IMR-90 (cell line): ENCODE data around the gene IFI27L2. TPM values are rescaled to one million over a fixed set of nuclear protein-coding genes. Genes with fewer than 3 reads are reported as not detected.

Experiments
- ATAC-seq: fragments of 200-7000 bp; cut with Tn5 transposase; 2 replicates; pipeline ENCODE4 v1.9.1; 2020; ENCODE audit warnings: low read depth, mild to moderate bottlenecking, moderate library complexity
- BruUV-seq: library from RNA; stranded (reverse); fragments of 400-500 nt; replicated peaks from 2 replicates; lab custom pipeline; 2021; lab: Mats Ljungman, UMichigan
- CTCF ChIA-PET: fragments of 300-600 bp; formaldehyde crosslinking; extraction: SDS; loops from one replicate; lab custom pipeline; 2021; ENCODE audit warnings: antibody characterized with exemption; lab: Yijun Ruan, JAX
- POLR2A ChIA-PET: fragments of 300-600 bp; sonication (Branson Sonifier 250); formaldehyde crosslinking; loops from one replicate; lab custom pipeline; 2022; ENCODE audit warnings: antibody characterized with exemption; ENCODE audit not compliant: unreplicated experiment; lab: Charles Lee
- DNase-seq: peaks from one replicate; pipeline ENCODE4 v3.0.0; 2013
- H2AFZ ChIP-seq: replicated peaks from 2 replicates; pipeline ENCODE3; 2013; ENCODE audit warnings: low read length, mild to moderate bottlenecking; ENCODE audit not compliant: poor library complexity
- H2AK5ac ChIP-seq: 2 replicates; pipeline ENCODE4 v1.6.1; 2013; ENCODE audit warnings: low read depth, low read length, inconsistent platforms
- H2AK9ac ChIP-seq: replicated peaks from 2 replicates; pipeline ENCODE3; 2013; ENCODE audit warnings: mild to moderate bottlenecking, low read depth, low read length, moderate library complexity; ENCODE audit not compliant: poor library complexity
- H2BK120ac ChIP-seq: 2 replicates; pipeline ENCODE4 v1.6.1; 2013; ENCODE audit warnings: low read depth, low read length, inconsistent platforms
- H2BK15ac ChIP-seq: 3 replicates; pipeline ENCODE4 v1.6.1; 2013; ENCODE audit warnings: low read depth, low read length, inconsistent platforms
- H2BK20ac ChIP-seq: 2 replicates; pipeline ENCODE4 v1.6.1; 2013; ENCODE audit warnings: low read depth, mild to moderate bottlenecking, inconsistent platforms, low read length, moderate library complexity
- H2BK5ac ChIP-seq: 2 replicates; pipeline ENCODE4 v1.6.1; 2013; ENCODE audit warnings: mild to moderate bottlenecking, low read depth, low read length, inconsistent platforms; ENCODE audit not compliant: poor library complexity, severe bottlenecking
- H3K14ac ChIP-seq: replicated peaks from 2 replicates; pipeline ENCODE4 v1.6.1; 2013; ENCODE audit warnings: low read depth, low read length, inconsistent platforms
- H3K18ac ChIP-seq: 2 replicates; pipeline ENCODE4 v1.6.1; 2013; ENCODE audit warnings: low read depth, low read length, control low read depth
- H3K23ac ChIP-seq: 2 replicates; pipeline ENCODE4 v1.6.1; 2013; ENCODE audit warnings: low read depth, low read length, inconsistent platforms
- H3K27ac ChIP-seq: 2 replicates; pipeline ENCODE4 v1.5.1; 2013; ENCODE audit warnings: mild to moderate bottlenecking, control low read depth, low read length; ENCODE audit not compliant: insufficient read depth
- H3K27me3 ChIP-seq: 2 replicates; pipeline ENCODE4 v1.6.1; 2013; ENCODE audit warnings: low read length; ENCODE audit not compliant: control insufficient read depth, insufficient read depth
- H3K36me3 ChIP-seq: 2 replicates; pipeline ENCODE4 v1.6.1; 2013; ENCODE audit warnings: low read length, mixed read lengths; ENCODE audit not compliant: control insufficient read depth, insufficient read depth
- H3K4ac ChIP-seq: 2 replicates; pipeline ENCODE4 v1.6.1; 2013; ENCODE audit warnings: low read depth, low read length, inconsistent platforms
- H3K4me1 ChIP-seq: 2 replicates; pipeline ENCODE4 v1.6.1; 2013; ENCODE audit warnings: low read length, mixed read lengths; ENCODE audit not compliant: control insufficient read depth, insufficient read depth
- H3K4me2 ChIP-seq: 2 replicates; pipeline ENCODE4 v1.6.1; 2013; ENCODE audit warnings: low read depth, mild to moderate bottlenecking, control low read depth, low read length, moderate library complexity
- H3K4me3 ChIP-seq: 2 replicates; pipeline ENCODE4 v1.5.1; 2013; ENCODE audit warnings: low read depth, mild to moderate bottlenecking, control low read depth, low read length, moderate library complexity; ENCODE audit not compliant: insufficient read depth
- H3K56ac ChIP-seq: 2 replicates; pipeline ENCODE4 v1.6.1; 2013; ENCODE audit warnings: low read length, inconsistent platforms; ENCODE audit not compliant: insufficient read depth; ENCODE audit errors: extremely low read depth
- H3K79me1 ChIP-seq, 2 experiments: 2 replicates each; pipeline ENCODE4 v1.6.1; 2013; ENCODE audit warnings: low read length in 2 of 2, inconsistent platforms in 1 of 2, low read depth in 1 of 2
- H3K9ac ChIP-seq: 2 replicates; pipeline ENCODE4 v1.6.1; 2013; ENCODE audit warnings: low read depth, low read length, control low read depth
- H3K9me1 ChIP-seq: 2 replicates; pipeline ENCODE4 v1.6.1; 2013; ENCODE audit warnings: low read length, inconsistent platforms; ENCODE audit not compliant: insufficient read depth
- H3K9me3 ChIP-seq: 2 replicates; pipeline ENCODE4 v1.6.1; 2013; ENCODE audit warnings: low read length; ENCODE audit not compliant: control insufficient read depth, insufficient read depth
- H4K20me1 ChIP-seq: 2 replicates; pipeline ENCODE4 v1.6.1; 2013; ENCODE audit warnings: low read length, inconsistent platforms; ENCODE audit not compliant: insufficient read depth
- H4K5ac ChIP-seq: 2 replicates; pipeline ENCODE4 v1.6.1; 2013; ENCODE audit warnings: mild to moderate bottlenecking, low read depth, low read length, control low read depth
- H4K8ac ChIP-seq, 2 experiments: 2 replicates each; pipeline ENCODE4 v1.6.1; 2013; ENCODE audit warnings: low read depth in 2 of 2, low read length in 2 of 2, control low read depth in 1 of 2, inconsistent platforms in 1 of 2
- H4K91ac ChIP-seq: 2 replicates; pipeline ENCODE4 v1.6.1; 2013; ENCODE audit warnings: low read depth, low read length, inconsistent platforms; ENCODE audit not compliant: insufficient read depth
- NFE2L2 ChIP-seq: fragments of 150-350 bp; IDR thresholded peaks from 2 replicates; pipeline ENCODE4 v1.6.1; 2016; ENCODE audit warnings: low read depth, mild to moderate bottlenecking, low read length
- POLR2A ChIP-seq: IDR thresholded peaks from 2 replicates; pipeline ENCODE4 v1.6.1; 2012; ENCODE audit warnings: mild to moderate bottlenecking, low read depth, low read length
- RAD21 ChIP-seq: IDR thresholded peaks from 2 replicates; pipeline ENCODE4 v1.6.1; 2012; ENCODE audit warnings: low read length, improper control_type of control experiment
- WGBS, 2 experiments: methylation state at CpG; one replicate each; pipeline versions ENCODE4 v1.1.5 to v1.1.7; 2013; ENCODE audit warnings: missing lambda C conversion rate in 2 of 2; ENCODE audit not compliant: insufficient read length in 1 of 2; ENCODE audit errors: extremely low coverage in 2 of 2; 5-methylcytosine and 5-hydroxymethylcytosine counted together
- dilution Hi-C: fragments of 300-500 bp; cut with HindIII; formaldehyde crosslinking; loops from one replicate; pipeline ENCODE4 v1.14.3; 2018; ENCODE audit warnings: low sequenced_read_pairs; ENCODE audit not compliant: unreplicated experiment
- in situ Hi-C: fragments of 300-500 bp; cut with MboI; formaldehyde crosslinking; loops from 3 replicates; pipeline ENCODE4 v1.14.3; 2019; ENCODE audit warnings: low sequenced_read_pairs, inconsistent platforms, mixed read lengths
- intact Hi-C: fragments of 100-400 bp; cut with micrococcal nuclease; formaldehyde crosslinking; loops from 2 replicates; pipeline ENCODE4 v1.10.0; 2022
- polyA plus RNA-seq, 3 experiments: library from polyadenylated mRNA; depleted of rRNA; stranded (reverse); fragments of >200 nt; gene quantifications; 2 replicates each; pipeline ENCODE4 v1.2.3, GENCODE V29; 2012; ENCODE audit warnings: low replicate concordance in 1 of 3
- total RNA-seq: library from RNA; depleted of rRNA; stranded (reverse); fragments of >200 nt; gene quantifications from 2 replicates; pipeline ENCODE4 v1.2.3, GENCODE V29; 2012
- TF ChIP-seq, protein P1 (sequence below): conservative IDR thresholded peaks from 2 replicates; pipeline ENCODE4 v1.5.1; 2012; ENCODE audit warnings: mild to moderate bottlenecking, low read depth, low read length, improper control_type of control experiment

IFI27L2 gene
- total and polyA plus RNA-seq, 2 of the 4 experiments (the other 2 are of a cell fraction), result 43.0 to 187 TPM

DNA sequence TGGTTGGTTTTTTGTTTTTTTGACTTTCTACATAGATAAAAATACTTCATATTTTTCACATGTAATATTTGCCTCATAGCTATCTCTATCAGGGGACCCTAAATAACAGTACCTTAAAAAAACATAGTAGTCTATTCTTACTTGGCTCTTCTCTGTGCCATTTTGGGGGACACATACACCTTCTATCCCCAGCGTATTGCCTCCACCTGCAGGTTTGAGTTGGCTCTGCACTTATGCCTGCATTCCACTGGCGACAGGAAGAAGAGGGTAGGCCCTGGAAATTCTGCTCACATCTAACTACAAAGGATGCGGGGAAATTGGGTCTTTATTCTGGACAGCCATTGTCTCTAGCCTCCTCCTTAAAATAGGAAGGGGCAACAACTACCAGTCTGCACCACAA is 13.8 kb upstream of the IFI27L2 start:
- no peaks in the 10 kb centered on the region for H4K20me1 ChIP-seq
- H3K18ac ChIP-seq, result no peak overlapping the region
- no peak overlapping the region for H2BK5ac ChIP-seq
- no peak overlapping the region for H3K14ac ChIP-seq
- H2AK9ac ChIP-seq, result no peak overlapping the region
- no peak overlapping the region for H2BK15ac ChIP-seq
- dilution Hi-C loops, result no loop called here
- no peak overlapping the region for H4K5ac ChIP-seq
- H4K8ac ChIP-seq, result no peak overlapping the region
- DNase-seq, result no peak
- intact Hi-C loops, result no loop called here
- no peak overlapping the region for H3K4me2 ChIP-seq
- no peaks in the 10 kb centered on the region for H3K4me1 ChIP-seq
- POLR2A ChIA-PET, result no interaction called here
- no peaks in the 10 kb centered on the region for H3K9me3 ChIP-seq
- BruUV-seq, result no TSS peak
- ATAC-seq, result peak; percentile 29; the same call in 1 of the 2 replicates
- no peak overlapping the region for H3K4ac ChIP-seq
- H4K91ac ChIP-seq, result no peak overlapping the region
- no peak overlapping the region for H2BK120ac ChIP-seq
- peak; percentile 31; the same call in 1 of the 2 replicates for TF ChIP-seq RAD21
- TF ChIP-seq NFE2L2, result no peak
- TF ChIP-seq POLR2A, result no peak
- TF ChIP-seq, protein P1, sequence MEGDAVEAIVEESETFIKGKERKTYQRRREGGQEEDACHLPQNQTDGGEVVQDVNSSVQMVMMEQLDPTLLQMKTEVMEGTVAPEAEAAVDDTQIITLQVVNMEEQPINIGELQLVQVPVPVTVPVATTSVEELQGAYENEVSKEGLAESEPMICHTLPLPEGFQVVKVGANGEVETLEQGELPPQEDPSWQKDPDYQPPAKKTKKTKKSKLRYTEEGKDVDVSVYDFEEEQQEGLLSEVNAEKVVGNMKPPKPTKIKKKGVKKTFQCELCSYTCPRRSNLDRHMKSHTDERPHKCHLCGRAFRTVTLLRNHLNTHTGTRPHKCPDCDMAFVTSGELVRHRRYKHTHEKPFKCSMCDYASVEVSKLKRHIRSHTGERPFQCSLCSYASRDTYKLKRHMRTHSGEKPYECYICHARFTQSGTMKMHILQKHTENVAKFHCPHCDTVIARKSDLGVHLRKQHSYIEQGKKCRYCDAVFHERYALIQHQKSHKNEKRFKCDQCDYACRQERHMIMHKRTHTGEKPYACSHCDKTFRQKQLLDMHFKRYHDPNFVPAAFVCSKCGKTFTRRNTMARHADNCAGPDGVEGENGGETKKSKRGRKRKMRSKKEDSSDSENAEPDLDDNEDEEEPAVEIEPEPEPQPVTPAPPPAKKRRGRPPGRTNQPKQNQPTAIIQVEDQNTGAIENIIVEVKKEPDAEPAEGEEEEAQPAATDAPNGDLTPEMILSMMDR, result peak; percentile 30
- H2BK20ac ChIP-seq, result no peak overlapping the region
- H2AFZ ChIP-seq, result no peak overlapping the region
- CTCF ChIA-PET, result interaction anchor here (0.7 to 1.3 kb wide), 2 partner anchors 11 to 107 kb away, joined by 3 to 4 read pairs; no protein-coding TSS in a partner anchor
- no peak overlapping the region for H3K56ac ChIP-seq
- H3K4me3 ChIP-seq, result no peak overlapping the region
- in situ Hi-C loops, result no loop called here
- H3K23ac ChIP-seq, result no peak overlapping the region
- no peaks in the 10 kb centered on the region for H3K9me1 ChIP-seq
- peaks cover 15% of the 10 kb centered on the region for H3K27me3 ChIP-seq
- H3K27ac ChIP-seq, result no peak overlapping the region
- H2AK5ac ChIP-seq, result no peak overlapping the region
- no peaks in the 10 kb centered on the region for H3K79me1 ChIP-seq
- WGBS, 2 experiments, result no CpG with 5 or more reads among the region's 3 CpGs
- no peaks in the 10 kb centered on the region for H3K36me3 ChIP-seq
- H3K9ac ChIP-seq, result no peak overlapping the region
